Activated T-cell treated with anti-CD3 and anti-CD28 coated beads for 24 hours (primary cell): ENCODE data around the gene RASSF7.

Experiments
- DNase-seq: peaks from one replicate; pipeline ENCODE4 v3.0.0-alpha.2; 2020; ENCODE audit warnings: low read depth

RASSF7 gene

DNA sequence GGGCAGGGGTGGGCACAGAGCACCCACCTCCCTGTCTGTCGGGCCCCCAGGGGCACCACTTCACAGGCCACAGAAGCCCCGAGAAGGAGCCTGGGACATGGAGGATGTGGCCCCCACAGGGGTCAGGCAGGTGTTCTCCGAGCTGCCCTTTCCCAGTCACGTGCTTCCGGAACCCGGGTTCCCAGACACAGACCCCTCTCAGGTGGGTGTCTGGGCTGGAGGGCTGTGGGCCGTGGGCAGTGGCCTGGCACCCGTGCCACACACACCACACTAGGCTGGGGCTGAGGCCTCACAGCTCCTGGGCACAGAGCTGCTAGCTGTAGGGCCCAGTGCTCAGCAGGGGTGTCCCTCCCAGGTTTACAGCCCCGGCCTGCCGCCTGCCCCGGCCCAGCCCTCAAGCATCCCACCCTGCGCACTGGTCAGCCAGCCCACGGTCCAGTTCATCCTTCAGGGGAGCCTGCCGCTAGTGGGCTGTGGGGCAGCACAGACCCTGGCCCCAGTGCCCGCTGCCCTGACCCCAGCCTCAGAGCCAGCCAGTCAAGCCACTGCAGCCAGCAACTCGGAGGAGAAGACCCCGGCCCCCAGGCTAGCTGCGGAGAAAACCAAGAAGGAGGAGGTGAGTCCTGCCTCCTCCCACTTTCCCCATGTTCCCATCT is 49.5 kb downstream of the RASSF7 start:
- no peak for DNase-seq

DNA sequence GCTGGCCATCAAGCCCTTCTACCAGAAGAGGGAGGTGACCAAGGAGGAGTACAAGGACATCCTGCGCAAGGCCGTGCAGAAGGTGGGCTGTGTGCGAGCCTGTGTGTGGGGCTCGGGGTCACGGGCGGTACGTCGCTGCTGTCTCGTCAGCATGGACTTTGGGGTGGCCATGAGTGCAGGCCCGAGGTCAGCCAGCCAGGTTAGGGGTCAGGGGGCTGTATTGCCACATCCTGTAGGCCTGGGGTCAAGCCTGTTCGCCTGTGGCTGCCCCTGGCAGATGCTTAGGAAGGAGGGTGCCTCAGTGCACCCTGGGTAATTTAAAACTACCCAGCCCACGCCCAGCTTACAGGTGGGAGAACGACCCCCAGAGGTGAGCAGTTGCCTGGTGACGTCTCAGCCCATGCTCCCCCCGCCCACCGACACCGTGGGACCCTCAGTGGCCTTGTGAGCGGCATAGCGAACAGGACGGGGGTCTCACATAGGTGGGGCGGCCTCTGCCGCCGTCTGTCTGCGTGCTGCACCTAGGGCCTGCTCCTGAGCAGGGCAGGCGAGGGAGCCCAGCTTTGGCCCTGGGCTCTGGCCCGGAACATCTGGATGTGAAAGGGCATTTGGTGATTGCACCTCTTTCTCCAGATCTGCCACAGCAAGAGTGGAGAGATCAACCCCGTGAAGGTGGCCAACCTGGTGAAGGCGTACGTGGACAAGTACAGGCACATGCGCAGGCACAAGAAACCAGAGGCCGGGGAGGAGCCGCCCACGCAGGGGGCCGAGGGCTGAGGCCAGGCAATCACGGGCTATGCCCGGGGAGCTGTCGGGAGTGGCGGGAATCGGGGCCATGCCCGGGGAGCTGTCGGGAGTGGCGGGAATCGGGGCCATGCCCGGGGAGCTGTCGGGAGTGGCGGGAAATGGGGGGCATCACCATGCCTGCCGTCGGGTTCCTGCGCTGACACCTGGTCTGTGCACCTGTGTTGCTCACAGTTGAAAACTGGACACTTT is 50.5 kb downstream of the RASSF7 start:
- no peak for DNase-seq

DNA sequence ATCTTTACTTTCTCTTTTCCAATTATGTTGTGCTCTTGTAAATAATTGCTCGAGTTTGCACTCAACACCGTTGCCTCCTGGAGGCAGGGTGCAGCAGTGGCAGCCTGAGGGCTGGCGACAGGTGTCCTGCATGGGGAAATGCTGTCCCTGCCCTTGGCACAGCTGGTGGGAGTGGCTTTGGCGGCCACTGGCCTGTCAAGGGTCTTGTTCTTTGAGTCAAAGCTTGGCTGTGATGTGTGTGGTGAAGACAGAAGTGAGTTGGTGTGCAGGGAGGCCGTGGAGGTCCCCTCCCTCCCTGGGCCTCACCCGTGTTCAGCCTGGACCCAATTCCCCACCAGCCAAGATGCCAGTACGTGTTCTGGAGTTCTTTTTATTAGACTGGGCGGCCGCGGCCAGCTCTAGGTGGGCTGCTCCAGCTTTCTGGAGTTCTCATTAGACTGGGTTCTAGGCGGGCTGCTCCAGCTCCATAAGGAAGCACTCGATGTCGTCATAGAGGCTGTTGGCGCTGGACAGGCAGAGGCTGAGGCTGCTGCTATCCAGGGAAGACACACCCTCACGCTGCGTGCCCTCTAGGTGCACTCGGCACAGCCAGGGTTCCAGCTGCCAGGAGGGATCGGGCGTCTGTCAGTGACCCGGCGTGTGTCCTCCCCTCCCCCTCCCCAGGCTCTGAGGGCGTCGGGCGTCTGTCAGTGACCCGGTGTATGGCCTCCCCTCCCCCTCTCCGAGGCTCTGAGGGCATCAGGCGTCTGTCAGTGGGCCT is 51.6 kb downstream of the RASSF7 start:
- no peak for DNase-seq

DNA sequence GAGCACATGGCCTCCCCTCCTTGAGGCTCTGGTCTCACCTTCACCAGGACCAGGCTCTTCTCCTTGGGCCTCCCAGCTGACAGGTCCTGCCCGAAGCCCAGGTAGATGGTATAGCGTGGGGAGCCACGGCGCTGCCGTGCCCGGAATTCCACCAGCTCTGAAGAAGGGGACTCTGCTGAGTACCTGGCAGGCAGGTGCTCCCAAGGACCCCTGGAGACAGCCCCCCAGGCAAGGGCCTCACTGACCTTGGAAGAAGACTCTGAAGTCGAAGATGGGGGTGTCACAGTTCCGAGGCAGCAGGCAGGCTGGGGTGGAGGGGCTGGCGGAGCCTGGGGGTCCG is 52.2 kb downstream of the RASSF7 start:
- DNase-seq, result no peak

DNA sequence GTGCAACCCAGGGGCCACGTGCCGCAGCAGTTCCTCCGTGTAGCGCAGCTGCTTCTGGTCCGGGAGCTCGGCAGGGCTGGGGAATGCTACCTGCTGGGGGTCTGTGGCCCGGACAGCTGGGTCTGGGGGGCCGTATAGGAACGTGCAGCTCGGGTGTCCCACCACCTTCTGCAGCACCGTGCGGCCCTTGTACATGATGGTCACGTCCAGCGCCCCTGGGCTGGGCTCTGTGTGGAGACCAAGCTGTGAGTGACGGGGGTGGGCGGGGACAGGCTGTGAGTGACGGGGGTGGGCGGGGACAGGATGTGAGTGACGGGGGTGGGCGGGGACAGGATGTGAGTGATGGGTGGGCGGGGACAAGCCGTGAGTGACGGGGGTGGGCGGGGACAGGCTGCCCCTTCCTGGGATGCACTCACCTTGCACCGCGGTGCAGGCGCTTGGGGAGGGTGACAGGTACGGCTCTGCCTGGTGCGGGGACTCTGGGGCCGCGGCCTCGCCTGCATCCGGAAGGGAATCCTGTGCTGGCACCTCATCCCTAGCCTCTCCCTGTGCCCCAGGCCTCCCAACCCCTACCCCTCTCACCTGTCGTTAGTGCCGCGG is 52.7 kb downstream of the RASSF7 start:
- DNase-seq, result peak; percentile 67
